SK-N-SH (cell line): ENCODE results near the gene DNAH10. TPM values are rescaled to one million over a fixed set of nuclear protein-coding genes. Genes with fewer than 3 reads are reported as not detected.

Experiments used
- CTCF ChIA-PET: fragments of 300-600, 350-600 bp; formaldehyde crosslinking; extraction: SDS; loops from one replicate; lab custom pipeline; 2021; lab: Yijun Ruan, JAX
- POLR2A ChIA-PET: fragments of 350-600 bp; sonication (Branson Sonifier 250); formaldehyde crosslinking; extraction: SDS; loops from one replicate; lab custom pipeline; 2020; ENCODE audit warnings: antibody characterized with exemption, inconsistent platforms; lab: Yijun Ruan, JAX
- DNase-seq: peaks from one replicate; pipeline ENCODE4 v3.0.0; 2012
- H2AFZ ChIP-seq: fragments of 200-600 bp; sonication (generic); 2 replicates; pipeline ENCODE4 v1.8.1; 2016; ENCODE audit warnings: antibody characterized with exemption, mild to moderate bottlenecking, low read depth
- H3F3A ChIP-seq: fragments of 200-600 bp; sonication (generic); replicated peaks from 2 replicates; pipeline ENCODE3; 2016; ENCODE audit warnings: antibody characterized with exemption, mild to moderate bottlenecking; ENCODE audit not compliant: insufficient read depth
- H3K27ac ChIP-seq, 2 experiments: fragments of 200-500 bp in 1 of 2; fragments of 200-600 bp in 1 of 2; sonication (Bioruptor generic) in 1 of 2; sonication (generic), shearing (Covaris generic) in 1 of 2; 2 replicates each; pipeline versions ENCODE4 v1.5.1 to v1.6.1; 2014 to 2016; ENCODE audit warnings: low read depth in 2 of 2, inconsistent platforms in 1 of 2, low read length in 1 of 2, mild to moderate bottlenecking in 1 of 2, mixed read lengths in 1 of 2
- H3K27me3 ChIP-seq: fragments of 200-600 bp; sonication (generic), shearing (Covaris generic); 2 replicates; pipeline ENCODE4 v1.6.1; 2016; ENCODE audit warnings: mixed run types; ENCODE audit not compliant: insufficient read depth
- H3K36me3 ChIP-seq, 2 experiments: fragments of 200-500 bp in 1 of 2; fragments of 200-600 bp in 1 of 2; sonication (Bioruptor generic) in 1 of 2; sonication (generic) in 1 of 2; replicated peaks in 1 of 2; 2 replicates each; pipeline versions ENCODE3 to v1.5.1; 2014 to 2016; ENCODE audit warnings: low read length in 1 of 2, mild to moderate bottlenecking in 1 of 2; ENCODE audit not compliant: insufficient read depth in 2 of 2, control insufficient read depth in 1 of 2
- H3K4me1 ChIP-seq, 2 experiments: fragments of 200-500 bp in 1 of 2; fragments of 200-600 bp in 1 of 2; sonication (Bioruptor generic) in 1 of 2; sonication (generic), shearing (Covaris generic) in 1 of 2; 2 replicates each; pipeline versions ENCODE4 v1.5.1 to v1.6.1; 2014 to 2016; ENCODE audit warnings: low read depth in 1 of 2, low read length in 1 of 2, mixed run types in 1 of 2; ENCODE audit not compliant: insufficient read depth in 2 of 2, control insufficient read depth in 1 of 2
- H3K4me2 ChIP-seq: fragments of 200-600 bp; sonication (generic), shearing (Covaris generic); 2 replicates; pipeline ENCODE4 v1.6.1; 2017; ENCODE audit warnings: mixed run types
- H3K4me3 ChIP-seq, 2 experiments: fragments of 200-500 bp in 1 of 2; fragments of 200-600 bp in 1 of 2; sonication (Bioruptor generic) in 1 of 2; sonication (generic), shearing (Covaris generic) in 1 of 2; 2 replicates each; pipeline versions ENCODE4 v1.5.1 to v1.8.1; 2014 to 2016; ENCODE audit warnings: low read depth in 2 of 2, inconsistent platforms in 1 of 2, low read length in 1 of 2, mild to moderate bottlenecking in 1 of 2, mixed read lengths in 1 of 2, moderate library complexity in 1 of 2
- H3K79me2 ChIP-seq: fragments of 200-600 bp; sonication (generic); 2 replicates; pipeline ENCODE4 v1.8.1; 2017; ENCODE audit warnings: mild to moderate bottlenecking; ENCODE audit not compliant: insufficient read depth
- H3K9ac ChIP-seq: fragments of 200-600 bp; sonication (generic); 2 replicates; pipeline ENCODE4 v1.6.1; 2017; ENCODE audit warnings: mixed run types
- H3K9me2 ChIP-seq: fragments of 200-600 bp; sonication (generic); 2 replicates; pipeline ENCODE4 v1.6.1; 2017; ENCODE audit warnings: mixed run types
- H3K9me3 ChIP-seq: fragments of 200-600 bp; sonication (generic); 2 replicates; pipeline ENCODE4 v1.6.1; 2017; ENCODE audit warnings: mixed run types, mild to moderate bottlenecking, moderate library complexity
- H4K20me1 ChIP-seq: fragments of 200-600 bp; sonication (generic); 2 replicates; pipeline ENCODE4 v1.6.1; 2017; ENCODE audit warnings: mild to moderate bottlenecking, mixed run types; ENCODE audit not compliant: insufficient read depth
- FOXJ3 ChIP-seq: sonication (generic); formaldehyde crosslinking; IDR thresholded peaks from 2 replicates; pipeline ENCODE4 v1.5.1; 2020; ENCODE audit warnings: mild to moderate bottlenecking, missing genetic modification reagents
- FOXM1 ChIP-seq: IDR thresholded peaks from 2 replicates; pipeline ENCODE4 v1.4.0; 2012; ENCODE audit warnings: low read depth, mild to moderate bottlenecking
- GABPA ChIP-seq: IDR thresholded peaks from 2 replicates; pipeline ENCODE4 v1.4.0; 2012; ENCODE audit warnings: low read depth, mild to moderate bottlenecking
- GATA2 ChIP-seq: sonication (generic); formaldehyde crosslinking; IDR thresholded peaks from 2 replicates; pipeline ENCODE4 v1.5.0; 2020; ENCODE audit warnings: mild to moderate bottlenecking, missing genetic modification reagents
- MEF2A ChIP-seq: IDR thresholded peaks from 2 replicates; pipeline ENCODE4 v1.4.0; 2012; ENCODE audit warnings: low read depth, borderline replicate concordance
- MXI1 ChIP-seq: IDR thresholded peaks from 2 replicates; pipeline ENCODE4 v1.6.1; 2012; ENCODE audit warnings: mild to moderate bottlenecking, low read depth, low read length, improper control_type of control experiment
- NFIC ChIP-seq: IDR thresholded peaks from 2 replicates; pipeline ENCODE4 v1.4.0; 2012; ENCODE audit warnings: borderline replicate concordance
- NRF1 ChIP-seq: IDR thresholded peaks from 2 replicates; pipeline ENCODE4 v1.6.1; 2012; ENCODE audit warnings: low read depth, mild to moderate bottlenecking, low read length
- POLR2AphosphoS5 ChIP-seq: IDR thresholded peaks from 2 replicates; pipeline ENCODE4 v1.6.1; 2012; ENCODE audit warnings: low read depth, low read length
- RFX5 ChIP-seq: IDR thresholded peaks from 2 replicates; pipeline ENCODE4 v1.6.1; 2012; ENCODE audit warnings: mild to moderate bottlenecking, improper control_type of control experiment, low read length
- SIN3A ChIP-seq: IDR thresholded peaks from 2 replicates; pipeline ENCODE4 v1.6.1; 2012; ENCODE audit warnings: low read depth, mild to moderate bottlenecking, low read length, moderate library complexity, borderline replicate concordance
- SMC3 ChIP-seq: IDR thresholded peaks from 2 replicates; pipeline ENCODE4 v1.6.1; 2012; ENCODE audit warnings: low read depth, low read length, improper control_type of control experiment
- YY1 ChIP-seq: IDR thresholded peaks from 2 replicates; pipeline ENCODE4 v1.4.0; 2012; ENCODE audit warnings: low read depth, mild to moderate bottlenecking
- WGBS: methylation state at CpG from one replicate; pipeline ENCODE4 v1.1.6; 2017; ENCODE audit warnings: low lambda C conversion rate; 5-methylcytosine and 5-hydroxymethylcytosine counted together
- polyA plus RNA-seq, 3 experiments: library from polyadenylated mRNA; depleted of rRNA; stranded (reverse); fragments of >200 nt; gene quantifications; 2 replicates each; pipeline ENCODE4 v1.2.3, GENCODE V29; 2012
- TF ChIP-seq, protein P1 (sequence below): IDR thresholded peaks from 2 replicates; pipeline ENCODE4 v1.4.0; 2012; ENCODE audit warnings: low read depth, borderline replicate concordance
- TF ChIP-seq, protein P2 (sequence below): IDR thresholded peaks from 2 replicates; pipeline ENCODE4 v1.4.0; 2012; ENCODE audit warnings: low read depth
- TF ChIP-seq, protein P3 (sequence below): fragments of 200-600 bp; sonication (generic); IDR thresholded peaks from 2 replicates; pipeline ENCODE4 v1.6.1; 2017; ENCODE audit warnings: antibody characterized with exemption, mild to moderate bottlenecking, moderate library complexity
- TF ChIP-seq, protein P4 (sequence below): fragments of 150-350 bp; IDR thresholded peaks from 2 replicates; pipeline ENCODE4 v1.6.1; 2017; ENCODE audit warnings: antibody characterized with exemption, low read length, low read depth, borderline replicate concordance
- TF ChIP-seq, protein P5 (sequence below): IDR thresholded peaks from 2 replicates; pipeline ENCODE4 v1.6.1; 2012; ENCODE audit warnings: mild to moderate bottlenecking, low read depth, low read length, moderate library complexity

DNAH10 gene
- polyA plus RNA-seq, 1 of the 3 experiments (the other 2 are of a cell fraction), result 0.13 TPM

DNA sequence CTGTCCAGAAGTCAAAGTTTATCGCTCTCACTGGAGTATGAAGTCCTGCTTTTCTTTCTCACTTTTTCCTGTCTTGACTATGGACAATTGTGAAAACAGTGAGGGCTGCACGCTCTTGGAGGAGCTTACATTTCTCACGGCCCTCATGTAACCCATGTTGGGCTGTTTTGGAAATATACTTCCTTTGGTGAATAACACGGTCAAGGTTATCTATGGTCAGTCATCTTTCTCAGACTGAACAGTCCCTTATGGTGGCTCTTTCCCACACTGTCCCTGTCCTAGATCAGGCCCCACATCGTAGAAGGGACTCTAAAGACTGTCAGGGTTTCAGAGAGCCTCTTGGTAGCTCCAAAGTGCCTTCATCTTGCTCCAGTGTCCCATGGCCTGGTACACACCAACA, 203.3 kb downstream of the DNAH10 start:
- H3K4me3 ChIP-seq, result no peak overlapping the region
- DNase-seq, result no peak
- no peaks in the 10 kb centered on the region for H3K9me3 ChIP-seq
- H3K9me2 ChIP-seq, result no peaks in the 10 kb centered on the region
- H3F3A ChIP-seq, result peaks cover 20% of the 10 kb centered on the region
- no peak for TF ChIP-seq NFIC
- no peak for TF ChIP-seq GABPA
- TF ChIP-seq, protein P1, sequence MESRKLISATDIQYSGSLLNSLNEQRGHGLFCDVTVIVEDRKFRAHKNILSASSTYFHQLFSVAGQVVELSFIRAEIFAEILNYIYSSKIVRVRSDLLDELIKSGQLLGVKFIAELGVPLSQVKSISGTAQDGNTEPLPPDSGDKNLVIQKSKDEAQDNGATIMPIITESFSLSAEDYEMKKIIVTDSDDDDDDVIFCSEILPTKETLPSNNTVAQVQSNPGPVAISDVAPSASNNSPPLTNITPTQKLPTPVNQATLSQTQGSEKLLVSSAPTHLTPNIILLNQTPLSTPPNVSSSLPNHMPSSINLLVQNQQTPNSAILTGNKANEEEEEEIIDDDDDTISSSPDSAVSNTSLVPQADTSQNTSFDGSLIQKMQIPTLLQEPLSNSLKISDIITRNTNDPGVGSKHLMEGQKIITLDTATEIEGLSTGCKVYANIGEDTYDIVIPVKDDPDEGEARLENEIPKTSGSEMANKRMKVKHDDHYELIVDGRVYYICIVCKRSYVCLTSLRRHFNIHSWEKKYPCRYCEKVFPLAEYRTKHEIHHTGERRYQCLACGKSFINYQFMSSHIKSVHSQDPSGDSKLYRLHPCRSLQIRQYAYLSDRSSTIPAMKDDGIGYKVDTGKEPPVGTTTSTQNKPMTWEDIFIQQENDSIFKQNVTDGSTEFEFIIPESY, result no peak
- TF ChIP-seq NRF1, result no peak
- no peak for TF ChIP-seq MEF2A
- no peak for TF ChIP-seq FOXJ3 (CRISPR knock-in tag)
- TF ChIP-seq POLR2AphosphoS5, result no peak
- TF ChIP-seq GATA2, result no peak
- no peak for TF ChIP-seq SIN3A
- TF ChIP-seq, protein P2, sequence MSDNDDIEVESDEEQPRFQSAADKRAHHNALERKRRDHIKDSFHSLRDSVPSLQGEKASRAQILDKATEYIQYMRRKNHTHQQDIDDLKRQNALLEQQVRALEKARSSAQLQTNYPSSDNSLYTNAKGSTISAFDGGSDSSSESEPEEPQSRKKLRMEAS, result no peak
- TF ChIP-seq, protein P3, sequence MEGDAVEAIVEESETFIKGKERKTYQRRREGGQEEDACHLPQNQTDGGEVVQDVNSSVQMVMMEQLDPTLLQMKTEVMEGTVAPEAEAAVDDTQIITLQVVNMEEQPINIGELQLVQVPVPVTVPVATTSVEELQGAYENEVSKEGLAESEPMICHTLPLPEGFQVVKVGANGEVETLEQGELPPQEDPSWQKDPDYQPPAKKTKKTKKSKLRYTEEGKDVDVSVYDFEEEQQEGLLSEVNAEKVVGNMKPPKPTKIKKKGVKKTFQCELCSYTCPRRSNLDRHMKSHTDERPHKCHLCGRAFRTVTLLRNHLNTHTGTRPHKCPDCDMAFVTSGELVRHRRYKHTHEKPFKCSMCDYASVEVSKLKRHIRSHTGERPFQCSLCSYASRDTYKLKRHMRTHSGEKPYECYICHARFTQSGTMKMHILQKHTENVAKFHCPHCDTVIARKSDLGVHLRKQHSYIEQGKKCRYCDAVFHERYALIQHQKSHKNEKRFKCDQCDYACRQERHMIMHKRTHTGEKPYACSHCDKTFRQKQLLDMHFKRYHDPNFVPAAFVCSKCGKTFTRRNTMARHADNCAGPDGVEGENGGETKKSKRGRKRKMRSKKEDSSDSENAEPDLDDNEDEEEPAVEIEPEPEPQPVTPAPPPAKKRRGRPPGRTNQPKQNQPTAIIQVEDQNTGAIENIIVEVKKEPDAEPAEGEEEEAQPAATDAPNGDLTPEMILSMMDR, result no peak
- TF ChIP-seq SMC3, result no peak
- TF ChIP-seq, protein P4, sequence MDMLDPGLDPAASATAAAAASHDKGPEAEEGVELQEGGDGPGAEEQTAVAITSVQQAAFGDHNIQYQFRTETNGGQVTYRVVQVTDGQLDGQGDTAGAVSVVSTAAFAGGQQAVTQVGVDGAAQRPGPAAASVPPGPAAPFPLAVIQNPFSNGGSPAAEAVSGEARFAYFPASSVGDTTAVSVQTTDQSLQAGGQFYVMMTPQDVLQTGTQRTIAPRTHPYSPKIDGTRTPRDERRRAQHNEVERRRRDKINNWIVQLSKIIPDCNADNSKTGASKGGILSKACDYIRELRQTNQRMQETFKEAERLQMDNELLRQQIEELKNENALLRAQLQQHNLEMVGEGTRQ, result no peak
- TF ChIP-seq YY1, result no peak
- TF ChIP-seq MXI1, result no peak
- no peak for TF ChIP-seq FOXM1
- TF ChIP-seq, protein P5, sequence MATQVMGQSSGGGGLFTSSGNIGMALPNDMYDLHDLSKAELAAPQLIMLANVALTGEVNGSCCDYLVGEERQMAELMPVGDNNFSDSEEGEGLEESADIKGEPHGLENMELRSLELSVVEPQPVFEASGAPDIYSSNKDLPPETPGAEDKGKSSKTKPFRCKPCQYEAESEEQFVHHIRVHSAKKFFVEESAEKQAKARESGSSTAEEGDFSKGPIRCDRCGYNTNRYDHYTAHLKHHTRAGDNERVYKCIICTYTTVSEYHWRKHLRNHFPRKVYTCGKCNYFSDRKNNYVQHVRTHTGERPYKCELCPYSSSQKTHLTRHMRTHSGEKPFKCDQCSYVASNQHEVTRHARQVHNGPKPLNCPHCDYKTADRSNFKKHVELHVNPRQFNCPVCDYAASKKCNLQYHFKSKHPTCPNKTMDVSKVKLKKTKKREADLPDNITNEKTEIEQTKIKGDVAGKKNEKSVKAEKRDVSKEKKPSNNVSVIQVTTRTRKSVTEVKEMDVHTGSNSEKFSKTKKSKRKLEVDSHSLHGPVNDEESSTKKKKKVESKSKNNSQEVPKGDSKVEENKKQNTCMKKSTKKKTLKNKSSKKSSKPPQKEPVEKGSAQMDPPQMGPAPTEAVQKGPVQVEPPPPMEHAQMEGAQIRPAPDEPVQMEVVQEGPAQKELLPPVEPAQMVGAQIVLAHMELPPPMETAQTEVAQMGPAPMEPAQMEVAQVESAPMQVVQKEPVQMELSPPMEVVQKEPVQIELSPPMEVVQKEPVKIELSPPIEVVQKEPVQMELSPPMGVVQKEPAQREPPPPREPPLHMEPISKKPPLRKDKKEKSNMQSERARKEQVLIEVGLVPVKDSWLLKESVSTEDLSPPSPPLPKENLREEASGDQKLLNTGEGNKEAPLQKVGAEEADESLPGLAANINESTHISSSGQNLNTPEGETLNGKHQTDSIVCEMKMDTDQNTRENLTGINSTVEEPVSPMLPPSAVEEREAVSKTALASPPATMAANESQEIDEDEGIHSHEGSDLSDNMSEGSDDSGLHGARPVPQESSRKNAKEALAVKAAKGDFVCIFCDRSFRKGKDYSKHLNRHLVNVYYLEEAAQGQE, result no peak
- TF ChIP-seq RFX5, result no peak
- peaks cover 13 to 18% of the 10 kb centered on the region in 2 experiments; a peak in 3 of 4 replicates for H3K4me1 ChIP-seq
- H3K36me3 ChIP-seq, result peaks cover 8 to 16% of the 10 kb centered on the region in 2 experiments
- no peak overlapping the region for H3K27ac ChIP-seq
- H3K9ac ChIP-seq, result no peak overlapping the region
- H4K20me1 ChIP-seq, result peaks cover 33% of the 10 kb centered on the region
- ChIA-PET CTCF (interaction anchor here (2.1 kb wide), 1 partner anchor 67 kb away, joined by 5 read pairs; no protein-coding TSS in a partner anchor), POLR2A (no interaction called here)
- WGBS, result 80% methylated on average over 5 of the region's 5 CpGs
- no peaks in the 10 kb centered on the region for H3K27me3 ChIP-seq
- H3K79me2 ChIP-seq, result peaks cover 84% of the 10 kb centered on the region
- no peak overlapping the region for H2AFZ ChIP-seq
- H3K4me2 ChIP-seq, result no peak overlapping the region
